SU-DHL-6 (cell line): Measurements from ENCODE around the gene FBH1.

Experiments used
- H2AFZ ChIP-seq: fragments of 200-600 bp; sonication (generic); 2 replicates; pipeline ENCODE4 v1.6.1; 2014; ENCODE audit warnings: low read depth, mild to moderate bottlenecking, moderate library complexity, mixed read lengths, antibody characterized with exemption, low read length; ENCODE audit not compliant: severe bottlenecking
- H3F3A ChIP-seq: fragments of 200-600 bp; shearing (Covaris generic); 2 replicates; pipeline ENCODE4 v1.6.0; 2016; ENCODE audit warnings: antibody characterized with exemption, mild to moderate bottlenecking; ENCODE audit not compliant: insufficient read depth
- H3K27ac ChIP-seq: fragments of 200-600 bp; sonication (generic); 2 replicates; pipeline ENCODE4 v1.5.1; 2016; ENCODE audit warnings: low read depth, mild to moderate bottlenecking, low read length, moderate library complexity, mixed read lengths
- H3K27me3 ChIP-seq: fragments of 200-600 bp; sonication (generic), shearing (Covaris generic); 2 replicates; pipeline ENCODE4 v1.6.0; 2014; ENCODE audit warnings: mild to moderate bottlenecking, low read length
- H3K36me3 ChIP-seq: fragments of 200-600 bp; sonication (generic); 2 replicates; pipeline ENCODE4 v1.6.1; 2014; ENCODE audit warnings: mild to moderate bottlenecking, low read length, mixed read lengths
- H3K4me2 ChIP-seq: fragments of 300-600, 200-600 bp; shearing (Covaris generic), sonication (generic); 2 replicates; pipeline ENCODE4 v1.6.0; 2014; ENCODE audit warnings: low read length, low read depth, mild to moderate bottlenecking; ENCODE audit not compliant: poor library complexity, severe bottlenecking
- H3K4me3 ChIP-seq: fragments of 200-600 bp; sonication (generic); 2 replicates; pipeline ENCODE4 v1.5.1; 2014; ENCODE audit warnings: antibody characterized with exemption, low read length, mild to moderate bottlenecking, mixed read lengths; ENCODE audit not compliant: insufficient read depth, poor library complexity, severe bottlenecking
- H3K79me2 ChIP-seq: fragments of 200-600 bp; sonication (generic); 2 replicates; pipeline ENCODE4 v1.6.1; 2014; ENCODE audit warnings: mild to moderate bottlenecking, low read length, moderate library complexity; ENCODE audit not compliant: insufficient read depth
- H3K9ac ChIP-seq: fragments of 200-600 bp; sonication (generic); 2 replicates; pipeline ENCODE4 v1.7.0; 2014; ENCODE audit warnings: mild to moderate bottlenecking, low read length
- H3K9me2 ChIP-seq: fragments of 200-600 bp; sonication (generic); replicated peaks from 2 replicates; pipeline ENCODE4 v1.6.1; 2014; ENCODE audit warnings: low read length; ENCODE audit not compliant: insufficient read depth
- H3K9me3 ChIP-seq: fragments of 200-600 bp; sonication (generic); 2 replicates; pipeline ENCODE4 v1.6.1; 2014; ENCODE audit warnings: low read length, mixed read lengths; ENCODE audit not compliant: insufficient read depth
- H4K20me1 ChIP-seq: fragments of 200-600 bp; sonication (generic); 2 replicates; pipeline ENCODE4 v1.6.1; 2014; ENCODE audit warnings: low read depth, mild to moderate bottlenecking, antibody characterized with exemption, low read length, moderate library complexity, mixed read lengths
- EZH2phosphoT487 ChIP-seq: fragments of 200-600 bp; sonication (generic), shearing (Covaris generic); conservative IDR thresholded peaks from 2 replicates; pipeline ENCODE4 v1.6.1; 2018; ENCODE audit warnings: mild to moderate bottlenecking, antibody characterized with exemption, low read length, moderate library complexity, mixed read lengths
- TF ChIP-seq, protein P1 (sequence below): fragments of 200-600 bp; sonication (generic); IDR thresholded peaks from one replicate; pipeline ENCODE4 v1.5.1; 2017; ENCODE audit warnings: antibody characterized with exemption, mild to moderate bottlenecking, low read length, moderate library complexity; ENCODE audit not compliant: insufficient read depth, poor library complexity, severe bottlenecking

FBH1 gene

DNA sequence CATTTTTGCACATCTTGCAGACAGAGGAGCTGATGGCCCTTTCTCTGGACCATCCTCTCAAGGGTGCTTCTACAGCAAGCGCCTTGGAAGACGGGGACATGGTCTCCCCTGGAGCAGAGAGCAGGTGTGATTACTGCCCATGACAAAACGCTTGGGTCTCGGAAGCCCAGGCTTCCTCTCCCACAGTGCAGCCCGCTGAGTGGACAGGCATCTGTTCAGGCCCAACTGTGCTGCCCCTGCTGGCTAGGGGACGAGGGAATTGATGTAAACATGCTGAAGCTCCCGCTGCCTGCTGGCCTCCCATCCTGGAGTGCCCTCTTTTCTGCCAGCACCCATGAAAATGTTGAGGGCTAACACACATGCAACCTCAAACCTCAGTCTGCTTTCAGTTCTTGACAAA is 73.0 kb downstream of the FBH1 start:
- H3K4me2 ChIP-seq = no peak overlapping the region
- H3K27me3 ChIP-seq = no peaks in the 10 kb centered on the region
- H3K27ac ChIP-seq = no peak overlapping the region
- TF ChIP-seq, protein P1, sequence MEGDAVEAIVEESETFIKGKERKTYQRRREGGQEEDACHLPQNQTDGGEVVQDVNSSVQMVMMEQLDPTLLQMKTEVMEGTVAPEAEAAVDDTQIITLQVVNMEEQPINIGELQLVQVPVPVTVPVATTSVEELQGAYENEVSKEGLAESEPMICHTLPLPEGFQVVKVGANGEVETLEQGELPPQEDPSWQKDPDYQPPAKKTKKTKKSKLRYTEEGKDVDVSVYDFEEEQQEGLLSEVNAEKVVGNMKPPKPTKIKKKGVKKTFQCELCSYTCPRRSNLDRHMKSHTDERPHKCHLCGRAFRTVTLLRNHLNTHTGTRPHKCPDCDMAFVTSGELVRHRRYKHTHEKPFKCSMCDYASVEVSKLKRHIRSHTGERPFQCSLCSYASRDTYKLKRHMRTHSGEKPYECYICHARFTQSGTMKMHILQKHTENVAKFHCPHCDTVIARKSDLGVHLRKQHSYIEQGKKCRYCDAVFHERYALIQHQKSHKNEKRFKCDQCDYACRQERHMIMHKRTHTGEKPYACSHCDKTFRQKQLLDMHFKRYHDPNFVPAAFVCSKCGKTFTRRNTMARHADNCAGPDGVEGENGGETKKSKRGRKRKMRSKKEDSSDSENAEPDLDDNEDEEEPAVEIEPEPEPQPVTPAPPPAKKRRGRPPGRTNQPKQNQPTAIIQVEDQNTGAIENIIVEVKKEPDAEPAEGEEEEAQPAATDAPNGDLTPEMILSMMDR = no peak
- TF ChIP-seq EZH2phosphoT487 = no peak
- H3K4me3 ChIP-seq = no peak overlapping the region
- no peaks in the 10 kb centered on the region for H3K9me2 ChIP-seq
- no peaks in the 10 kb centered on the region for H3K36me3 ChIP-seq
- H2AFZ ChIP-seq = no peak overlapping the region
- H3K9ac ChIP-seq = no peak overlapping the region
- no peaks in the 10 kb centered on the region for H3K79me2 ChIP-seq
- H3F3A ChIP-seq = no peaks in the 10 kb centered on the region
- H3K9me3 ChIP-seq = no peaks in the 10 kb centered on the region
- no peaks in the 10 kb centered on the region for H4K20me1 ChIP-seq

GRCh38 chr10:5963591-5963990 is 73.5 kb downstream of the FBH1 start:
- no peaks in the 10 kb centered on the region for H3K79me2 ChIP-seq
- H3K9me3 ChIP-seq = no peaks in the 10 kb centered on the region
- H3K9me2 ChIP-seq = no peaks in the 10 kb centered on the region
- H4K20me1 ChIP-seq = no peaks in the 10 kb centered on the region
- no peak overlapping the region for H3K27ac ChIP-seq
- no peak overlapping the region for H2AFZ ChIP-seq
- no peaks in the 10 kb centered on the region for H3F3A ChIP-seq
- H3K27me3 ChIP-seq = no peaks in the 10 kb centered on the region
- no peak for TF ChIP-seq EZH2phosphoT487
- TF ChIP-seq, protein P1 = no peak
- H3K4me2 ChIP-seq = no peak overlapping the region
- H3K4me3 ChIP-seq = no peak overlapping the region
- H3K9ac ChIP-seq = no peak overlapping the region
- H3K36me3 ChIP-seq = no peaks in the 10 kb centered on the region

DNA sequence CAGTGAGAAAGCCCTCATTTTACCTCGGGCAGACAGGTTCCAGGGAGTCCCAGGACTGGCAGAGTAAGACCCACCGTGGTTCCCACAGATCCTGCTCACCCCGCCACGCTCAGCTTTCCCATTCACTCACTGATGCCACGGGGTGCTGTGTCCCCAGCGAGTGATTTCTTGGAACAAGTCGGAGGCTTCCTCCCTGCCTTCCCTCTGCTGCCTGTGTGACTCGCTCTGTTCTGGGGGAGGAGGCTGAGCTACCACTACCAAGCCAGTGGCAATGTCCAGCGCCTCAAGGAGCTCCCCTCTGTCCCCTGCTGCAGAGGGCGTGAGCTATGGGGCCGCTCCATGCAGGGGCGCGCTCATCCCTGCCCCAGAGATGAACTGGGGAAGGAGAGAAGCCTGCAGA is 74.7 kb downstream of the FBH1 start:
- H3K4me3 ChIP-seq = no peak overlapping the region
- TF ChIP-seq, protein P1 = no peak
- no peak for TF ChIP-seq EZH2phosphoT487
- no peaks in the 10 kb centered on the region for H3K79me2 ChIP-seq
- H4K20me1 ChIP-seq = no peaks in the 10 kb centered on the region
- H2AFZ ChIP-seq = no peak overlapping the region
- H3K27ac ChIP-seq = no peak overlapping the region
- no peaks in the 10 kb centered on the region for H3F3A ChIP-seq
- H3K9me2 ChIP-seq = no peaks in the 10 kb centered on the region
- H3K36me3 ChIP-seq = no peaks in the 10 kb centered on the region
- H3K27me3 ChIP-seq = no peaks in the 10 kb centered on the region
- no peaks in the 10 kb centered on the region for H3K9me3 ChIP-seq
- no peak overlapping the region for H3K4me2 ChIP-seq
- no peak overlapping the region for H3K9ac ChIP-seq
